ENCODE data around the gene LYPLAL1. TPM values are rescaled to one million over a fixed set of nuclear protein-coding genes. Genes with fewer than 3 reads are reported as not detected.

LYPLAL1 gene
- total and polyA plus RNA-seq, 2 experiments from 2014 or later = 28.3 to 31.9 TPM

DNA sequence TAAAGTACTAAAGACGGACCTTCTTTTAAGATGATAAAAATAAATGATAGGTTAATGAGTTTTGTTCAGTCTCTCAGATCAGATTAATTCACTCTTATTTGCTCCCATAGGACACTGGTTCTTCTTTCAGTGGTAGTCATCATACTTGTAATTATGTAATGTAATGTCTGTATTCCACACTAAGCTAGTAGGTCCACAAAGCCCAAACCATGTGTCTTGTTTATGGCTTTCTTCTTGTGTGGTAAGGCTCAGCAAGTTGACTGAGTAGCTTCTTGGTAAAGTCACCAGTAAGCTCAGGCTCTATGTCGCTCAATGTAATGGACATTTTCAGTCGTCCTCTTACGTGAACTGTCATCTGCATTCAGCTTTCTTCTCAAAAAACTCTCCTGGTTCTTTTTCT, 2.5 kb downstream of the LYPLAL1 start:
- Histone ChIP-seq H3K4me1 (ENCODE audit: insufficient read depth) (peaks cover 20% of the 10 kb centered on the region), H2AFZ (no peak overlapping the region), H3K4me3 (no peak overlapping the region), H4K20me1 (ENCODE audit: insufficient read depth, poor library complexity, severe bottlenecking) (no peaks in the 10 kb centered on the region), H3K27me3 (no peaks in the 10 kb centered on the region), H3K4me2 (peak overlapping the region; percentile 86), H3K9me3 (ENCODE audit: low read depth) (no peaks in the 10 kb centered on the region), H3K9me2 (replicated peaks; ENCODE audit: insufficient read depth) (no peaks in the 10 kb centered on the region), H3K79me2 (peaks cover 24% of the 10 kb centered on the region), H3K27ac (no peak overlapping the region), H3K36me3 (replicated peaks; ENCODE audit: insufficient read depth, low read depth) (no peaks in the 10 kb centered on the region)
- 94% methylated on average over 4 of the region's 4 CpGs for WGBS (ENCODE audit: low lambda C conversion rate, missing lambda C conversion rate)
- no peak for DNase-seq (ENCODE audit: low spot score)
- TF ChIP-seq, protein P1, sequence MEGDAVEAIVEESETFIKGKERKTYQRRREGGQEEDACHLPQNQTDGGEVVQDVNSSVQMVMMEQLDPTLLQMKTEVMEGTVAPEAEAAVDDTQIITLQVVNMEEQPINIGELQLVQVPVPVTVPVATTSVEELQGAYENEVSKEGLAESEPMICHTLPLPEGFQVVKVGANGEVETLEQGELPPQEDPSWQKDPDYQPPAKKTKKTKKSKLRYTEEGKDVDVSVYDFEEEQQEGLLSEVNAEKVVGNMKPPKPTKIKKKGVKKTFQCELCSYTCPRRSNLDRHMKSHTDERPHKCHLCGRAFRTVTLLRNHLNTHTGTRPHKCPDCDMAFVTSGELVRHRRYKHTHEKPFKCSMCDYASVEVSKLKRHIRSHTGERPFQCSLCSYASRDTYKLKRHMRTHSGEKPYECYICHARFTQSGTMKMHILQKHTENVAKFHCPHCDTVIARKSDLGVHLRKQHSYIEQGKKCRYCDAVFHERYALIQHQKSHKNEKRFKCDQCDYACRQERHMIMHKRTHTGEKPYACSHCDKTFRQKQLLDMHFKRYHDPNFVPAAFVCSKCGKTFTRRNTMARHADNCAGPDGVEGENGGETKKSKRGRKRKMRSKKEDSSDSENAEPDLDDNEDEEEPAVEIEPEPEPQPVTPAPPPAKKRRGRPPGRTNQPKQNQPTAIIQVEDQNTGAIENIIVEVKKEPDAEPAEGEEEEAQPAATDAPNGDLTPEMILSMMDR (IDR thresholded peaks at IDR 0.05; ENCODE audit: poor library complexity) = no peak
- TF ChIP-seq EZH2 (IDR thresholded peaks at IDR 0.05; ENCODE audit: borderline replicate concordance) (no peak), EZH2phosphoT487 (IDR thresholded peaks at IDR 0.05; ENCODE audit: low read depth, severe bottlenecking, unreplicated experiment) (no peak)

DNA sequence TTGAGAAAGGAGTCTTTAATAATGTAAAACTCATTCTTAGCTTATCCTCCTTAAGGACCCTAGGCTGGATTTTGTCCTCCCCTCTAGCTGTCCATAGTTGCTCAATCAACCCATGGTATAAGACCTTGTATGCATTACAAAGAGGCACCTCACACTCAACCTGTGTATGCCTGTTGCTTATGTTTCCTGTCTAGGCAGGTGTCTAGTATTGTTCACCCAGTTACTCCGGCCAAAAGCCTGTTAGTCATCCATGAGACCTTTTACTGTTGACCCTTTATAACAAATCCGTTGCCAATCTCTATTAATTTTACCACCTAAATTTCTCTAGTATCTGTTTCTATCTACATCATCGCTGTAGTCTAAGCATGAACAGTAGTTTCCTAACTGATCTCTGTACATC, 3.7 kb downstream of the LYPLAL1 start:
- DNase-seq (ENCODE audit: low spot score) = no peak
- 93% methylated on average over 3 of the region's 3 CpGs for WGBS (ENCODE audit: low lambda C conversion rate, missing lambda C conversion rate)
- Histone ChIP-seq H2AFZ (no peak overlapping the region), H3K4me3 (no peak overlapping the region), H3K27ac (no peak overlapping the region), H3K79me2 (peaks cover 24% of the 10 kb centered on the region), H3K9me2 (replicated peaks; ENCODE audit: insufficient read depth) (no peaks in the 10 kb centered on the region), H3K36me3 (replicated peaks; ENCODE audit: insufficient read depth, low read depth) (no peaks in the 10 kb centered on the region), H3K27me3 (no peaks in the 10 kb centered on the region), H3K9me3 (ENCODE audit: low read depth) (no peaks in the 10 kb centered on the region), H3K4me2 (no peak overlapping the region), H4K20me1 (ENCODE audit: insufficient read depth, poor library complexity, severe bottlenecking) (no peaks in the 10 kb centered on the region), H3K4me1 (ENCODE audit: insufficient read depth) (peaks cover 20% of the 10 kb centered on the region)
- no peak for TF ChIP-seq EZH2phosphoT487 (IDR thresholded peaks at IDR 0.05; ENCODE audit: low read depth, severe bottlenecking, unreplicated experiment)
- no peak for TF ChIP-seq EZH2 (IDR thresholded peaks at IDR 0.05; ENCODE audit: borderline replicate concordance)
- TF ChIP-seq, protein P1 (IDR thresholded peaks at IDR 0.05; ENCODE audit: poor library complexity) = no peak

DNA sequence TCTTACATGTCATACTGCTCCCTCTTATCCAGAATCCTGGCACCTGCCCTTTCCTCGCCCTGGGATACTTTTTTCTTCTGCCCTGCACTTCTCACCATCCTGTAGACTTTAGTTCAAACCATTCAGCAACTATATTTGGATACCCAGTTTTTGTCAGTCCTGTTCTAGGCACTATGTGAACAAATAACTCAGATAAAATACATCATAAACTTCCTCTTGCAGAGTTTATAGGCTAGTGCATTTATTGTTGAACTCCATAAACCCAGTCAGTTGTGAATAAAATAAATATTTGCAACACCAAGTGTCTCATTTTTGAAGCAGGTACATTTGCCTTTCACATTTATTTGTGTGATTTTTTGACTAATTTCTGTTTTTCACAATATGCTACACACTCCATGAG, 4.3 kb downstream of the LYPLAL1 start:
- Histone ChIP-seq H3K4me2 (no peak overlapping the region), H4K20me1 (ENCODE audit: insufficient read depth, poor library complexity, severe bottlenecking) (no peaks in the 10 kb centered on the region), H3K9me2 (replicated peaks; ENCODE audit: insufficient read depth) (no peaks in the 10 kb centered on the region), H3K79me2 (peaks cover 27% of the 10 kb centered on the region), H3K9me3 (ENCODE audit: low read depth) (no peaks in the 10 kb centered on the region), H3K4me1 (ENCODE audit: insufficient read depth) (peaks cover 20% of the 10 kb centered on the region), H3K27ac (no peak overlapping the region), H2AFZ (no peak overlapping the region), H3K36me3 (replicated peaks; ENCODE audit: insufficient read depth, low read depth) (no peaks in the 10 kb centered on the region), H3K4me3 (no peak overlapping the region), H3K27me3 (no peaks in the 10 kb centered on the region)
- WGBS (ENCODE audit: low lambda C conversion rate, missing lambda C conversion rate) = 100% methylated on average over 1 of the region's 1 CpG
- no peak for TF ChIP-seq EZH2phosphoT487 (IDR thresholded peaks at IDR 0.05; ENCODE audit: low read depth, severe bottlenecking, unreplicated experiment)
- TF ChIP-seq, protein P1 (IDR thresholded peaks at IDR 0.05; ENCODE audit: poor library complexity) = no peak
- no peak for TF ChIP-seq EZH2 (IDR thresholded peaks at IDR 0.05; ENCODE audit: borderline replicate concordance)
- no peak for DNase-seq (ENCODE audit: low spot score)

GRCh38 chr1:219179293-219179692, 5.6 kb downstream of the LYPLAL1 start:
- no peak for DNase-seq (ENCODE audit: low spot score)

More at GRCh38 chr1:219179293-219179692, 5.6 kb downstream of the LYPLAL1 start:
- Histone ChIP-seq H3K4me1 (ENCODE audit: insufficient read depth) (peaks cover 15% of the 10 kb centered on the region), H3K9me2 (replicated peaks; ENCODE audit: insufficient read depth) (no peaks in the 10 kb centered on the region), H4K20me1 (ENCODE audit: insufficient read depth, poor library complexity, severe bottlenecking) (no peaks in the 10 kb centered on the region), H3K27ac (no peak overlapping the region), H3K9me3 (ENCODE audit: low read depth) (no peaks in the 10 kb centered on the region), H3K36me3 (replicated peaks; ENCODE audit: insufficient read depth, low read depth) (no peaks in the 10 kb centered on the region), H3K79me2 (peaks cover 34% of the 10 kb centered on the region), H3K27me3 (no peaks in the 10 kb centered on the region), H2AFZ (no peak overlapping the region), H3K4me2 (no peak overlapping the region), H3K4me3 (no peak overlapping the region)
- TF ChIP-seq EZH2 (IDR thresholded peaks at IDR 0.05; ENCODE audit: borderline replicate concordance) (no peak), EZH2phosphoT487 (IDR thresholded peaks at IDR 0.05; ENCODE audit: low read depth, severe bottlenecking, unreplicated experiment) (no peak)
- TF ChIP-seq, protein P1 (IDR thresholded peaks at IDR 0.05; ENCODE audit: poor library complexity) = no peak
